ENCODE data around the gene CXCR4. TPM values are rescaled to one million over a fixed set of nuclear protein-coding genes. Genes with fewer than 3 reads are reported as not detected.

Gene CXCR4
- total and polyA plus RNA-seq, 12 donors = 1.5 to 24.0 (median 4.4) TPM

DNA sequence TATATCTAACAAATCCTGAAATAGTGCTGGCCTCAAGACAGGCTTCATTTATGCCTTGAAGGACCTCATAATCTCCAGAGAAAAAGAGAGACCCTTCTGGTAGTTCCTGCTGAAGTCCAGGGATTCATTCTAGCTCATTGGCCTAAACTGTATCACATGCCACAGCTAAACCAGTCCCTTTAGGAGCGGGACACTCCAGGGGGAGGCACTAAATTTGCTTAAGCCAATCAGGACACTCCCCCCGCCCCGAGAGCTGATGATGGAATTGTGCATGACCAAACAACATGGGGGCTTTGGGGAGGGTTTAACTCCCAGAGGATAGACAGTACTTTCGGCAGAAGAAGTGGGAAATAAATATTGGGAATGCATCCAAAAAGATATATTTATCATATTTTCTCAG is 36.4 kb upstream of the CXCR4 start:
- WGBS, 2 donors = 76% methylated on average over 4 of the region's 4 CpGs
- H3K4me1 ChIP-seq = no peaks in the 10 kb centered on the region
- no peaks in the 10 kb centered on the region for H3K9me3 ChIP-seq
- no peak for ATAC-seq
- no peak overlapping the region for H3K27ac ChIP-seq
- intact Hi-C loops (cut with DNase I) = loop anchor here in 1 of 10 donors (10.0 kb wide), 1 partner anchor 200 kb away; no protein-coding TSS in a partner anchor
- H3K27me3 ChIP-seq = peaks cover 0 to 10% (median 0%) of the 10 kb centered on the region in 7 donors
- no peak for TF ChIP-seq CTCF (IDR thresholded peaks at IDR 0.05)
- no peak for DNase-seq
- H3K4me3 ChIP-seq = no peak overlapping the region
- H3K36me3 ChIP-seq = no peaks in the 10 kb centered on the region

GRCh38 chr2:136151021-136151971 is 33.3 kb upstream of the CXCR4 start:
- DNase-seq = no peak
- Histone ChIP-seq H3K36me3 (no peaks in the 10 kb centered on the region), H3K27me3 (peaks cover 0 to 13% (median 0%) of the 10 kb centered on the region in 7 donors), H3K9me3 (no peaks in the 10 kb centered on the region), H3K4me1 (no peaks in the 10 kb centered on the region), H3K27ac (no peak overlapping the region), H3K4me3 (no peak overlapping the region)
- intact Hi-C loops (cut with DNase I) = loop anchor here in 1 of 10 donors (10.0 kb wide), 1 partner anchor 204 kb away; no protein-coding TSS in a partner anchor
- WGBS, 2 donors = 82 to 83% methylated on average over 7 of the region's 7 CpGs
- no peak for TF ChIP-seq CTCF (IDR thresholded peaks at IDR 0.05)
- no peak for ATAC-seq

- no peak overlapping the region for H3K27ac ChIP-seq
- TF ChIP-seq CTCF (IDR thresholded peaks at IDR 0.05) = no peak
- 27 to 60% methylated on average over 1 of the region's 1 CpG for WGBS, 2 donors
- peaks cover 0 to 18% (median 0%) of the 10 kb centered on the region in 7 donors for H3K27me3 ChIP-seq
- H3K36me3 ChIP-seq = no peaks in the 10 kb centered on the region
- intact Hi-C loops (cut with DNase I) = no loop called here
- no peak for ATAC-seq
- no peaks in the 10 kb centered on the region for H3K4me1 ChIP-seq
- no peak overlapping the region for H3K4me3 ChIP-seq
- DNase-seq = no peak
- no peaks in the 10 kb centered on the region for H3K9me3 ChIP-seq
These were observed 31.1 kb upstream of the CXCR4 start for GRCh38 chr2:136149011-136149410.

- DNase-seq (no peak), ATAC-seq (no peak)
- H3K4me3 ChIP-seq = no peak overlapping the region
- intact Hi-C loops (cut with DNase I) = no loop called here
- H3K9me3 ChIP-seq = no peaks in the 10 kb centered on the region
- no peak overlapping the region for H3K27ac ChIP-seq
- peaks cover 0 to 8% (median 0%) of the 10 kb centered on the region in 9 donors for H3K4me1 ChIP-seq
- TF ChIP-seq CTCF (IDR thresholded peaks at IDR 0.05) = no peak
- H3K27me3 ChIP-seq = peaks cover 0 to 20% (median 0%) of the 10 kb centered on the region in 7 donors
- no peaks in the 10 kb centered on the region for H3K36me3 ChIP-seq
These were observed 28.6 kb upstream of the CXCR4 start for GRCh38 chr2:136146564-136146963.

Measured in heart right ventricle (tissue), 16 donors.